ENCODE measurements around the gene FDX1. TPM values are rescaled to one million over a fixed set of nuclear protein-coding genes. Genes with fewer than 3 reads are reported as not detected.
"Not testable (repeated sequence)": the region's sequence is repeated elsewhere in the genome, so short reads cannot be mapped to it uniquely, and the experiment has no call there.

Gene FDX1
- total and polyA plus RNA-seq, 4 donors: 11.0 to 16.2 (median 14.5) TPM

- no peak for TF ChIP-seq CTCF (IDR thresholded peaks at IDR 0.05; ENCODE audit: control extremely low read depth, extremely low read depth)
- no peaks in the 10 kb centered on the region for H3K36me3 ChIP-seq (ENCODE audit: control insufficient read depth in 4 of 4, insufficient read depth in 4 of 4, low read length in 4 of 4)
- DNase-seq (no peak), ATAC-seq (ENCODE audit: insufficient read depth, low FRiP score) (no peak)
- no peak overlapping the region for H3K4me3 ChIP-seq
- no peaks in the 10 kb centered on the region for H3K9me3 ChIP-seq (ENCODE audit: control insufficient read depth in 4 of 4, insufficient read depth in 3 of 4, low read length in 3 of 4)
- no peak overlapping the region for H3K27ac ChIP-seq (ENCODE audit: low read depth in 1 of 2, low read length in 1 of 2)
- H3K9ac ChIP-seq (ENCODE audit: insufficient read depth in 1 of 2, low read length in 2 of 2): no peak overlapping the region
- 91 to 92% methylated on average over 5 of the region's 5 CpGs for WGBS, 2 donors
- H3K4me1 ChIP-seq (ENCODE audit: control insufficient read depth in 5 of 5, insufficient read depth in 5 of 5, low read length in 5 of 5): peaks cover 0 to 5% (median 0%) of the 10 kb centered on the region in 5 donors
- no peaks in the 10 kb centered on the region for H3K27me3 ChIP-seq (ENCODE audit: control insufficient read depth in 3 of 3, insufficient read depth in 3 of 3, low read length in 2 of 3)
Measured at GRCh38 chr11:110407315-110407714, 22.4 kb upstream of the FDX1 start.

- peak in 2 of 3 donors; percentile 41 to 62 for DNase-seq
- H3K27me3 ChIP-seq (ENCODE audit: control insufficient read depth in 3 of 3, insufficient read depth in 3 of 3, low read length in 2 of 3): no peaks in the 10 kb centered on the region
Measured at GRCh38 chr11:110409174-110409573, 20.6 kb upstream of the FDX1 start.

GRCh38 chr11:110410651-110411050 lies 19.1 kb upstream of the FDX1 start:
- no peaks in the 10 kb centered on the region for H3K27me3 ChIP-seq (ENCODE audit: control insufficient read depth in 3 of 3, insufficient read depth in 3 of 3, low read length in 2 of 3)
- no peak overlapping the region for H3K27ac ChIP-seq (ENCODE audit: low read depth in 1 of 2, low read length in 1 of 2)
- DNase-seq (no peak), ATAC-seq (ENCODE audit: insufficient read depth, low FRiP score) (no peak)
- no peaks in the 10 kb centered on the region for H3K9me3 ChIP-seq (ENCODE audit: control insufficient read depth in 4 of 4, insufficient read depth in 3 of 4, low read length in 3 of 4)
- peaks cover 0 to 5% (median 0%) of the 10 kb centered on the region in 5 donors for H3K4me1 ChIP-seq (ENCODE audit: control insufficient read depth in 5 of 5, insufficient read depth in 5 of 5, low read length in 5 of 5)
- H3K9ac ChIP-seq (ENCODE audit: insufficient read depth in 1 of 2, low read length in 2 of 2): no peak overlapping the region
- no peak overlapping the region for H3K4me3 ChIP-seq
- WGBS, 2 donors: 98 to 100% methylated on average over 1 of the region's 1 CpG
- no peaks in the 10 kb centered on the region for H3K36me3 ChIP-seq (ENCODE audit: control insufficient read depth in 4 of 4, insufficient read depth in 4 of 4, low read length in 4 of 4)
- TF ChIP-seq CTCF (IDR thresholded peaks at IDR 0.05; ENCODE audit: control extremely low read depth, extremely low read depth): no peak

More at GRCh38 chr11:110409174-110409573, 20.6 kb upstream of the FDX1 start:
- WGBS, 2 donors: 14 to 24% methylated on average over 3 of the region's 3 CpGs
- H3K9me3 ChIP-seq (ENCODE audit: control insufficient read depth in 4 of 4, insufficient read depth in 3 of 4, low read length in 3 of 4): no peaks in the 10 kb centered on the region
- TF ChIP-seq CTCF (IDR thresholded peaks at IDR 0.05; ENCODE audit: control extremely low read depth, extremely low read depth): no peak
- no peak overlapping the region for H3K27ac ChIP-seq (ENCODE audit: low read depth in 1 of 2, low read length in 1 of 2)
- ATAC-seq (ENCODE audit: insufficient read depth, low FRiP score): no peak
- H3K9ac ChIP-seq (ENCODE audit: insufficient read depth in 1 of 2, low read length in 2 of 2): no peak overlapping the region
- H3K4me3 ChIP-seq: no peak overlapping the region
- no peaks in the 10 kb centered on the region for H3K36me3 ChIP-seq (ENCODE audit: control insufficient read depth in 4 of 4, insufficient read depth in 4 of 4, low read length in 4 of 4)
- peaks cover 0 to 5% (median 0%) of the 10 kb centered on the region in 5 donors for H3K4me1 ChIP-seq (ENCODE audit: control insufficient read depth in 5 of 5, insufficient read depth in 5 of 5, low read length in 5 of 5)

- DNase-seq (no peak), ATAC-seq (ENCODE audit: insufficient read depth, low FRiP score) (no peak)
- no peak for TF ChIP-seq CTCF (IDR thresholded peaks at IDR 0.05; ENCODE audit: control extremely low read depth, extremely low read depth)
- H3K4me3 ChIP-seq: no peak overlapping the region
- H3K9ac ChIP-seq (ENCODE audit: insufficient read depth in 1 of 2, low read length in 2 of 2): no peak overlapping the region
- H3K27ac ChIP-seq (ENCODE audit: low read depth in 1 of 2, low read length in 1 of 2): no peak overlapping the region
- H3K36me3 ChIP-seq (ENCODE audit: control insufficient read depth in 4 of 4, insufficient read depth in 4 of 4, low read length in 4 of 4): no peaks in the 10 kb centered on the region
- WGBS, 2 donors: 98% methylated on average over 2 of the region's 2 CpGs
- H3K27me3 ChIP-seq (ENCODE audit: control insufficient read depth in 3 of 3, insufficient read depth in 3 of 3, low read length in 2 of 3): no peaks in the 10 kb centered on the region
- no peaks in the 10 kb centered on the region for H3K9me3 ChIP-seq (ENCODE audit: control insufficient read depth in 4 of 4, insufficient read depth in 3 of 4, low read length in 3 of 4)
- H3K4me1 ChIP-seq (ENCODE audit: control insufficient read depth in 5 of 5, insufficient read depth in 5 of 5, low read length in 5 of 5): no peaks in the 10 kb centered on the region
Measured at GRCh38 chr11:110415081-110415480, 14.7 kb upstream of the FDX1 start.

GRCh38 chr11:110421658-110422057 lies 8.1 kb upstream of the FDX1 start:
- H3K4me1 ChIP-seq (ENCODE audit: control insufficient read depth in 5 of 5, insufficient read depth in 5 of 5, low read length in 5 of 5); H3K27ac ChIP-seq (ENCODE audit: low read depth in 1 of 2, low read length in 1 of 2); H3K27me3 ChIP-seq (ENCODE audit: control insufficient read depth in 3 of 3, insufficient read depth in 3 of 3, low read length in 2 of 3); H3K9me3 ChIP-seq (ENCODE audit: control insufficient read depth in 4 of 4, insufficient read depth in 3 of 4, low read length in 3 of 4); H3K9ac ChIP-seq (ENCODE audit: insufficient read depth in 1 of 2, low read length in 2 of 2); H3K4me3 ChIP-seq; ATAC-seq (ENCODE audit: insufficient read depth, low FRiP score); DNase-seq; H3K36me3 ChIP-seq (ENCODE audit: control insufficient read depth in 4 of 4, insufficient read depth in 4 of 4, low read length in 4 of 4): not testable (repeated sequence)
- WGBS, 2 donors: 86 to 88% methylated on average over 6 of the region's 6 CpGs
